Femur (tissue), 1 donor: ENCODE measurements around the gene FOXP4.

Experiments
- DNase-seq: peaks from one replicate; pipeline ENCODE4 v3.0.0-alpha.2; 2017

Gene FOXP4

GRCh38 chr6:41649596-41649995 is 103.4 kb downstream of the FOXP4 start:
- DNase-seq, result no peak

- no peak for DNase-seq
These were observed 103.9 kb downstream of the FOXP4 start for GRCh38 chr6:41650120-41650519.

- DNase-seq, result no peak
These were observed 105.2 kb downstream of the FOXP4 start for GRCh38 chr6:41651246-41651961.
